DOHH2 (cell line): Measurements from ENCODE around the gene DGKB.

Experiments
- H3F3A ChIP-seq: fragments of 200-600 bp; sonication (generic), shearing (Covaris generic); 2 replicates; pipeline ENCODE4 v1.6.0; 2016; ENCODE audit warnings: antibody characterized with exemption, mild to moderate bottlenecking; ENCODE audit not compliant: control insufficient read depth, insufficient read depth
- H3K27ac ChIP-seq: fragments of 200-600 bp; sonication (generic); 2 replicates; pipeline ENCODE4 v1.5.1; 2014; ENCODE audit warnings: low read depth, mild to moderate bottlenecking, low read length, moderate library complexity
- H3K27me3 ChIP-seq: fragments of 200-600 bp; sonication (generic); 2 replicates; pipeline ENCODE4 v1.6.1; 2014; ENCODE audit warnings: mild to moderate bottlenecking, low read length, mixed read lengths; ENCODE audit not compliant: control insufficient read depth
- H3K36me3 ChIP-seq: fragments of 200-600 bp; sonication (generic); 2 replicates; pipeline ENCODE4 v1.6.1; 2014; ENCODE audit warnings: mild to moderate bottlenecking, low read length, moderate library complexity, mixed read lengths; ENCODE audit not compliant: control insufficient read depth
- H3K4me1 ChIP-seq: fragments of 200-600 bp; sonication (generic); 2 replicates; pipeline ENCODE4 v1.6.1; 2014; ENCODE audit warnings: mild to moderate bottlenecking, low read length, mixed read lengths; ENCODE audit not compliant: control insufficient read depth
- H3K4me2 ChIP-seq: fragments of 200-600 bp; sonication (generic); 2 replicates; pipeline ENCODE4 v1.6.0; 2014; ENCODE audit warnings: mild to moderate bottlenecking, low read length, moderate library complexity
- H3K4me3 ChIP-seq: fragments of 200-600 bp; sonication (generic); 2 replicates; pipeline ENCODE4 v1.5.1; 2014; ENCODE audit warnings: mild to moderate bottlenecking, low read length, mixed read lengths
- H3K79me2 ChIP-seq: fragments of 200-600 bp; sonication (generic); 2 replicates; pipeline ENCODE4 v1.6.1; 2014; ENCODE audit warnings: mild to moderate bottlenecking, low read length, mixed read lengths; ENCODE audit not compliant: control insufficient read depth
- H3K9me2 ChIP-seq: fragments of 200-600 bp; sonication (generic); replicated peaks from 2 replicates; pipeline ENCODE4 v1.6.1; 2014; ENCODE audit warnings: mild to moderate bottlenecking, low read length, mixed read lengths; ENCODE audit not compliant: control insufficient read depth
- H3K9me3 ChIP-seq: fragments of 200-600 bp; sonication (generic); 2 replicates; pipeline ENCODE4 v1.6.1; 2014; ENCODE audit warnings: antibody characterized with exemption, low read length, mixed read lengths; ENCODE audit not compliant: control insufficient read depth, insufficient read depth
- H4K20me1 ChIP-seq: fragments of 200-600 bp; sonication (generic); 2 replicates; pipeline ENCODE4 v1.6.0; 2014; ENCODE audit warnings: low read depth, mild to moderate bottlenecking, antibody characterized with exemption, low read length, moderate library complexity; ENCODE audit not compliant: control insufficient read depth, insufficient read depth
- CTCF ChIP-seq: fragments of 200-600 bp; sonication (generic); IDR thresholded peaks from one replicate; pipeline ENCODE4 v1.5.1; 2014; ENCODE audit warnings: antibody characterized with exemption, mild to moderate bottlenecking, low read depth, low read length; ENCODE audit not compliant: poor library complexity, severe bottlenecking
- EZH2phosphoT487 ChIP-seq: fragments of 200-600 bp; sonication (generic); IDR thresholded peaks from 2 replicates; pipeline ENCODE4 v1.6.1; 2017; ENCODE audit warnings: borderline replicate concordance, mild to moderate bottlenecking, antibody characterized with exemption, low read length, moderate library complexity, mixed read lengths

The DGKB gene

DNA sequence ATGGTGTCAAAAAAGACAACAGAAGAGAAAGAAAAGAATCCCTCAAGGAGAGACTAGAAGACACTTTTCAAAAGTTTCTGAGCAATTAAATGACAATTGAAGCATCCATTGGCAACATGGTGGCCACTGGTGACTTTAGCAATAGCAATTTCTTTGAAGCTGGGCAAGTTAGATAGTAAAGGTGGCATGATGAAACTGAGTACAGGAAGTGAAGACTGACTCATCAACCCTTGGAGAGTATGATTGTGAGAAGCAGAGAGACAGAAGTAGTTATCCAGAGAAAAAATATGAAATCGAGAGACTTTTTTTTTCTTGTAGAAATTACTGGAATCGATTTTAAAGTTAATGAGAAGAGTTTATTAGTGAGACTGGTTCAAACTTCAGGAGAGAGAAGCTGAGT, 52.5 kb downstream of the DGKB start:
- Histone ChIP-seq H4K20me1 (no peaks in the 10 kb centered on the region), H3F3A (no peaks in the 10 kb centered on the region), H3K79me2 (no peaks in the 10 kb centered on the region), H3K9me2 (no peaks in the 10 kb centered on the region), H3K4me3 (no peak overlapping the region), H3K36me3 (no peaks in the 10 kb centered on the region), H3K4me2 (no peak overlapping the region), H3K27ac (no peak overlapping the region), H3K9me3 (no peaks in the 10 kb centered on the region), H3K27me3 (no peaks in the 10 kb centered on the region), H3K4me1 (no peaks in the 10 kb centered on the region)
- no peak for TF ChIP-seq EZH2phosphoT487
- TF ChIP-seq CTCF: no peak

DNA sequence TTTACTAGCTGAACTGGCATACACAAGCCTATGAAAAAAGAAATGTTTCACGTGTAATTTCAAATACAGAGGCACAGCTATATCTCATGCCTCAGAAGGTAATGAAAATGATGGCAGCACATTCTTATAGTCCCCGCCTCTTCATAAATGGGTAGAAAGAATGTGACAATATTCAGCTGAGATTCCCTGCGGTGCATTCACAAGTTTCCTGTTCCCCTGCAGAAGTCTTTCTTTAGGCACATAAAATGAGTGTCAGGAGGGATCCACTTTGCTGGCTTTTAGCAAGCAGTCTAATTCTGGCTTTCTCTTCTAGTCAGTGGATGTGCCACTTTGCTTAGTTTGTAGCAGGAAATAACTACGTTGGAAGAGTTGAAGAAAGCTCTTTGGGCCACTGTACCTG, 56.1 kb downstream of the DGKB start:
- no peak overlapping the region for H3K4me2 ChIP-seq
- H3K36me3 ChIP-seq: no peaks in the 10 kb centered on the region
- no peaks in the 10 kb centered on the region; the same call in 1 of the 2 replicates for H3K9me3 ChIP-seq
- H3K4me3 ChIP-seq: no peak overlapping the region
- no peaks in the 10 kb centered on the region for H3K79me2 ChIP-seq
- no peaks in the 10 kb centered on the region; the same call in 1 of the 2 replicates for H3K9me2 ChIP-seq
- no peaks in the 10 kb centered on the region for H3K4me1 ChIP-seq
- no peaks in the 10 kb centered on the region for H4K20me1 ChIP-seq
- H3K27me3 ChIP-seq: no peaks in the 10 kb centered on the region
- H3F3A ChIP-seq: no peaks in the 10 kb centered on the region
- no peak for TF ChIP-seq CTCF
- TF ChIP-seq EZH2phosphoT487: no peak
- H3K27ac ChIP-seq: no peak overlapping the region

DNA sequence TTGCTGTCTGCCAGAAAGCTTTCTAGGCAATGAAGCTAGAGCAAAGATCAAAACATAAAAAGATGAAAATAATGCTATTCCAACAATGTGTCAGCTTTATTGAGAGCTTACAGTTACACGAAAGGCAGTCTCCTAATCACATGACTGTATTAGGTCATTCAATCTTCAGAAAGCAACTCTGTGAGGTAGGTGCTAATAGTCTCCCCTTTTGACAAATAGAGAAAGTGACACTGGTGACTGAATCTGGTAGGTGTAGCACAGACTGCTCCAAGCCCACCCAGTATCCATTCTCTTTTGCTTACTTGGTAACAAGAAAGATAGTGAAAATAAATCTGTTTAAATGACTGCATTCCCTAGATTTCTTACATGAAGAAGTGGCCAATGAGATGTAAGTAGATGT, 58.8 kb downstream of the DGKB start:
- H4K20me1 ChIP-seq: no peaks in the 10 kb centered on the region

More for the DNA sequence above, 58.8 kb downstream of the DGKB start:
- H3K4me2 ChIP-seq: no peak overlapping the region
- H3K79me2 ChIP-seq: no peaks in the 10 kb centered on the region
- H3K4me3 ChIP-seq: no peak overlapping the region
- H3K9me2 ChIP-seq: no peaks in the 10 kb centered on the region; the same call in 1 of the 2 replicates
- H3F3A ChIP-seq: no peaks in the 10 kb centered on the region
- H3K36me3 ChIP-seq: no peaks in the 10 kb centered on the region
- no peaks in the 10 kb centered on the region for H3K27me3 ChIP-seq
- H3K4me1 ChIP-seq: no peaks in the 10 kb centered on the region
- TF ChIP-seq EZH2phosphoT487 (no peak), CTCF (no peak)
- H3K9me3 ChIP-seq: no peaks in the 10 kb centered on the region; the same call in 1 of the 2 replicates
- H3K27ac ChIP-seq: no peak overlapping the region
